K562 (cell line): ENCODE results near the gene IGF1R. TPM values are rescaled to one million over a fixed set of nuclear protein-coding genes. Genes with fewer than 3 reads are reported as not detected.

Experiments used
- ATAC-seq: fragments of 200-7000 bp; cut with Tn5 transposase; 3 replicates; pipeline ENCODE4 v1.9.1; 2020; ENCODE audit warnings: moderate library complexity
- BruUV-seq: library from RNA; stranded (reverse); fragments of 400-500 nt; replicated peaks from 2 replicates; lab custom pipeline; 2021; lab: Mats Ljungman, UMichigan
- CTCF ChIA-PET: fragments of 300-600 bp; formaldehyde crosslinking; extraction: SDS; loops from one replicate; lab custom pipeline; 2021; ENCODE audit warnings: low intra/inter-chr PET ratio; lab: Yijun Ruan, JAX
- POLR2A ChIA-PET: fragments of 300-600, 350-650 bp; sonication (Branson Sonifier 250); formaldehyde crosslinking; extraction: SDS; loops from one replicate; lab custom pipeline; 2021; ENCODE audit warnings: antibody characterized with exemption, inconsistent platforms; lab: Yijun Ruan, JAX
- DNase-seq, 4 experiments: peaks; one replicate each; pipeline versions ENCODE4 v3.0.0 to v3.0.0-alpha.2; 2011 to 2018; ENCODE audit warnings: low spot score in 3 of 4, mixed read lengths in 3 of 4; ENCODE audit errors: extremely low read depth in 1 of 4
- FAIRE-seq: peaks from 2 replicates; lab custom pipeline; 2011; peaks lifted over from hg19 to GRCh38; lab: Jason Lieb, UNC
- H2AFZ ChIP-seq: 2 replicates; pipeline ENCODE4 v1.6.0; 2011; ENCODE audit warnings: low read depth, low read length, control low read depth, inconsistent platforms
- H3K27ac ChIP-seq: fragments of 200-600 bp; 3 replicates; pipeline ENCODE4 v1.8.0; 2011; ENCODE audit warnings: low read depth, mild to moderate bottlenecking, control low read depth, inconsistent platforms, low read length, moderate library complexity, mixed read lengths; ENCODE audit errors: extremely low read depth
- H3K27me3 ChIP-seq, 2 experiments: fragments of 300-600 bp in 1 of 2; 2 replicates in 1 of 2; 3 replicates in 1 of 2; pipeline versions ENCODE4 v1.6.0 to v1.8.0; 2011; ENCODE audit warnings: inconsistent platforms in 2 of 2, low read length in 2 of 2, mild to moderate bottlenecking in 1 of 2, mixed read lengths in 1 of 2, moderate library complexity in 1 of 2; ENCODE audit not compliant: control insufficient read depth in 2 of 2, insufficient read depth in 2 of 2
- H3K36me3 ChIP-seq: fragments of 300-600 bp; 3 replicates; pipeline ENCODE4 v1.8.0; 2011; ENCODE audit warnings: mild to moderate bottlenecking, low read length, inconsistent platforms; ENCODE audit not compliant: control insufficient read depth, insufficient read depth
- H3K4me1 ChIP-seq, 2 experiments: fragments of 200-600 bp in 1 of 2; replicated peaks in 1 of 2; 2 replicates in 1 of 2; 3 replicates in 1 of 2; pipeline versions ENCODE4 v1.5.1 to v1.8.0; 2011; ENCODE audit warnings: inconsistent platforms in 2 of 2, low read length in 2 of 2, mild to moderate bottlenecking in 1 of 2, mixed read lengths in 1 of 2, moderate library complexity in 1 of 2; ENCODE audit not compliant: control insufficient read depth in 2 of 2, insufficient read depth in 2 of 2
- H3K4me2 ChIP-seq: 2 replicates; pipeline ENCODE4 v1.6.1; 2011; ENCODE audit warnings: low read length, control low read depth, inconsistent platforms, mixed read lengths; ENCODE audit not compliant: insufficient read depth
- H3K4me3 ChIP-seq: fragments of 200-600 bp; sonication (generic), shearing (Covaris generic); 2 replicates; pipeline ENCODE4 v1.5.1; 2016; ENCODE audit warnings: control low read depth, inconsistent platforms
- H3K79me2 ChIP-seq: fragments of 200-600 bp; 3 replicates; pipeline ENCODE4 v1.8.0; 2011; ENCODE audit warnings: low read length, inconsistent platforms; ENCODE audit not compliant: control insufficient read depth, insufficient read depth
- H3K9ac ChIP-seq, 2 experiments: 2 replicates each; pipeline versions ENCODE4 v1.6.0 to v1.6.1; 2011; ENCODE audit warnings: low read depth in 2 of 2, low read length in 2 of 2, control low read depth in 1 of 2, inconsistent platforms in 1 of 2, mild to moderate bottlenecking in 1 of 2, mixed read lengths in 1 of 2; ENCODE audit not compliant: insufficient read depth in 1 of 2
- H3K9me1 ChIP-seq: one replicate; pipeline ENCODE4 v1.6.0; 2011; ENCODE audit warnings: inconsistent platforms, mild to moderate bottlenecking, low read length, moderate library complexity; ENCODE audit not compliant: control insufficient read depth, insufficient read depth
- H3K9me3 ChIP-seq: replicated peaks from 2 replicates; pipeline ENCODE4 v1.5.1; 2011; ENCODE audit warnings: low read depth, low read length, inconsistent platforms; ENCODE audit not compliant: control insufficient read depth, insufficient read depth
- H4K20me1 ChIP-seq: replicated peaks from 2 replicates; pipeline ENCODE4 v1.6.1; 2011; ENCODE audit warnings: low read length, inconsistent platforms, mixed read lengths; ENCODE audit not compliant: control insufficient read depth, insufficient read depth
- CREM ChIP-seq: IDR thresholded peaks from 2 replicates; pipeline ENCODE4 v1.6.1; 2014; ENCODE audit warnings: antibody characterized with exemption, low read depth
- ETS2 ChIP-seq: IDR thresholded peaks from 2 replicates; pipeline ENCODE4 v1.6.1; 2016; ENCODE audit warnings: borderline replicate concordance, missing genetic modification characterization, mild to moderate bottlenecking, moderate library complexity, missing compliant biosample characterization; ENCODE audit not compliant: poor library complexity, severe bottlenecking
- MXI1 ChIP-seq: IDR thresholded peaks from 2 replicates; pipeline ENCODE4 v1.6.1; 2011; ENCODE audit warnings: low read depth, mild to moderate bottlenecking, improper control_type of control experiment, low read length
- RBM15 ChIP-seq: fragments of 200-400 bp; formaldehyde crosslinking; IDR thresholded peaks from 2 replicates; pipeline ENCODE4 v1.6.1; 2018; ENCODE audit warnings: mild to moderate bottlenecking, low read length, moderate library complexity; ENCODE audit not compliant: insufficient read depth
- ZNF134 ChIP-seq: fragments of 250-450 bp; sonication (Bioruptor Pico); conservative IDR thresholded peaks from 2 replicates; pipeline ENCODE4 v1.4.0; 2020
- WGBS: fragments of 100-300 bp; shearing (Covaris generic); methylation state at CpG from one replicate; pipeline ENCODE4 v1.1.6; 2016; ENCODE audit warnings: low coverage, mixed read lengths; ENCODE audit not compliant: insufficient coverage; ENCODE audit errors: missing lambda C conversion rate; 5-methylcytosine and 5-hydroxymethylcytosine counted together
- in situ Hi-C: fragments of 300-500 bp; cut with MboI; formaldehyde crosslinking; loops from 4 replicates; pipeline ENCODE4 v1.15.0; 2018; ENCODE audit warnings: inconsistent platforms, mixed read lengths
- intact Hi-C: fragments of 100-400 bp; cut with micrococcal nuclease; formaldehyde crosslinking; loops from 2 replicates; pipeline ENCODE4 v1.14.2; 2022
- polyA plus RNA-seq, 8 experiments: library from polyadenylated mRNA; depleted of rRNA in 4 of 8; stranded (reverse) in 5 of 8; unstranded in 3 of 8; fragments of >200 nt; fragmentation: Nextera tagmentation in 2 of 8; fragmentation: Illumina TruSeq in 1 of 8; extraction: Ambion mirVana in 2 of 8; extraction: Trizol in 1 of 8; gene quantifications; 2 replicates each; pipeline versions ENCODE4 v1.2.1 to v1.2.3, GENCODE V29; 2011 to 2014; ENCODE audit warnings: inconsistent platforms in 1 of 8, missing spikeins in 1 of 8
- total RNA-seq, 7 experiments: library from RNA; depleted of rRNA in 6 of 7; stranded (reverse); fragments of >200 nt in 6 of 7; fragmentation: Illumina TruSeq in 2 of 7; extraction: Trizol in 2 of 7; gene quantifications; 2 replicates each; pipeline versions ENCODE4 v1.2.1 to v1.2.3, GENCODE V29; 2011 to 2021; ENCODE audit warnings: low replicate concordance in 1 of 7
- TF ChIP-seq, protein P1 (sequence below), 2 experiments: fragments of 450-650 bp; IDR thresholded peaks; 2 replicates each; pipeline ENCODE4 v1.6.1; 2016; ENCODE audit warnings: mild to moderate bottlenecking in 2 of 2, borderline replicate concordance in 1 of 2, low read depth in 1 of 2, moderate library complexity in 1 of 2
- TF ChIP-seq, protein P2 (sequence below): fragments of 250-450 bp; sonication (Bioruptor Pico); IDR thresholded peaks from 2 replicates; pipeline ENCODE4 v1.5.0; 2020; ENCODE audit warnings: mild to moderate bottlenecking, borderline replicate concordance
- TF ChIP-seq, protein P3 (sequence below), 2 experiments: IDR thresholded peaks; 2 replicates each; pipeline ENCODE4 v1.6.1; 2011; ENCODE audit warnings: borderline replicate concordance in 1 of 2, control low read depth in 1 of 2, low read depth in 1 of 2, low read length in 1 of 2, mild to moderate bottlenecking in 1 of 2, mixed read lengths in 1 of 2, moderate library complexity in 1 of 2; ENCODE audit not compliant: insufficient read depth in 1 of 2, insufficient read length in 1 of 2, poor library complexity in 1 of 2, severe bottlenecking in 1 of 2; ENCODE audit errors: extremely low read depth in 1 of 2

IGF1R gene
- total and polyA plus RNA-seq, 9 of the 15 experiments (the other 6 are each of a cell fraction or from before 2014, with no cell fraction given) = 0.35 to 8.0 (median 1.6) TPM

DNA sequence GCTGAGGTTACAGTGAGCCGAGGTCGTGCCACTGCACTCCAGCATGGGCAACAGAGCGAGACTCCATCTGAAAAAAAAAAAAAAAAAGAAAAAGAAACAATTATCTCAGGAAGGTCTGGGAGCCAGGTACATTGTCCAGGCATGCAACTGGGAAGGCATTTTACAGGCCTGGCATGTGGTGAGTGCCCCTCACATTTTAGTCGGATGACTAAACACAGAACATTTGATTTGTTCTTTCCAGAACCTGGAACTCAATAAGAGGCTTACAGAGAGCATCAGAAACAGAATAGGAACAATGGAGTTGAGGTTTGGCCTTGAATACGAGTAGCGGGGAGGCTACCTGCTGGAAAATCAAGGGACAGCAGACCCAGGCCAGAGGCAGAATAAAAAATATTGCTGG is 33.7 kb upstream of the IGF1R start:
- CTCF ChIA-PET = no interaction called here
- no peak overlapping the region for H3K4me3 ChIP-seq
- ATAC-seq (no peak), DNase-seq (no peak), FAIRE-seq (no peak)
- H4K20me1 ChIP-seq = no peaks in the 10 kb centered on the region
- no peaks in the 10 kb centered on the region for H3K9me1 ChIP-seq
- no peak overlapping the region for H3K4me2 ChIP-seq
- H3K9me3 ChIP-seq = no peaks in the 10 kb centered on the region
- in situ Hi-C loops = no loop called here
- no TSS peak for BruUV-seq
- no peak overlapping the region for H3K27ac ChIP-seq
- H3K9ac ChIP-seq = no peak overlapping the region
- H3K79me2 ChIP-seq = no peaks in the 10 kb centered on the region
- no peaks in the 10 kb centered on the region for H3K4me1 ChIP-seq
- 0% methylated on average over 5 of the region's 6 CpGs for WGBS
- POLR2A ChIA-PET = no interaction called here
- H2AFZ ChIP-seq = no peak overlapping the region
- no peaks in the 10 kb centered on the region for H3K36me3 ChIP-seq
- peaks cover 0 to 12% of the 10 kb centered on the region in 2 experiments; a peak in 3 of 5 replicates for H3K27me3 ChIP-seq
- intact Hi-C loops = no loop called here
- TF ChIP-seq RBM15 (no peak), MXI1 (no peak), ZNF134 (CRISPR knock-in tag) (no peak), CREM (no peak), ETS2 (no peak)
- TF ChIP-seq, protein P1, sequence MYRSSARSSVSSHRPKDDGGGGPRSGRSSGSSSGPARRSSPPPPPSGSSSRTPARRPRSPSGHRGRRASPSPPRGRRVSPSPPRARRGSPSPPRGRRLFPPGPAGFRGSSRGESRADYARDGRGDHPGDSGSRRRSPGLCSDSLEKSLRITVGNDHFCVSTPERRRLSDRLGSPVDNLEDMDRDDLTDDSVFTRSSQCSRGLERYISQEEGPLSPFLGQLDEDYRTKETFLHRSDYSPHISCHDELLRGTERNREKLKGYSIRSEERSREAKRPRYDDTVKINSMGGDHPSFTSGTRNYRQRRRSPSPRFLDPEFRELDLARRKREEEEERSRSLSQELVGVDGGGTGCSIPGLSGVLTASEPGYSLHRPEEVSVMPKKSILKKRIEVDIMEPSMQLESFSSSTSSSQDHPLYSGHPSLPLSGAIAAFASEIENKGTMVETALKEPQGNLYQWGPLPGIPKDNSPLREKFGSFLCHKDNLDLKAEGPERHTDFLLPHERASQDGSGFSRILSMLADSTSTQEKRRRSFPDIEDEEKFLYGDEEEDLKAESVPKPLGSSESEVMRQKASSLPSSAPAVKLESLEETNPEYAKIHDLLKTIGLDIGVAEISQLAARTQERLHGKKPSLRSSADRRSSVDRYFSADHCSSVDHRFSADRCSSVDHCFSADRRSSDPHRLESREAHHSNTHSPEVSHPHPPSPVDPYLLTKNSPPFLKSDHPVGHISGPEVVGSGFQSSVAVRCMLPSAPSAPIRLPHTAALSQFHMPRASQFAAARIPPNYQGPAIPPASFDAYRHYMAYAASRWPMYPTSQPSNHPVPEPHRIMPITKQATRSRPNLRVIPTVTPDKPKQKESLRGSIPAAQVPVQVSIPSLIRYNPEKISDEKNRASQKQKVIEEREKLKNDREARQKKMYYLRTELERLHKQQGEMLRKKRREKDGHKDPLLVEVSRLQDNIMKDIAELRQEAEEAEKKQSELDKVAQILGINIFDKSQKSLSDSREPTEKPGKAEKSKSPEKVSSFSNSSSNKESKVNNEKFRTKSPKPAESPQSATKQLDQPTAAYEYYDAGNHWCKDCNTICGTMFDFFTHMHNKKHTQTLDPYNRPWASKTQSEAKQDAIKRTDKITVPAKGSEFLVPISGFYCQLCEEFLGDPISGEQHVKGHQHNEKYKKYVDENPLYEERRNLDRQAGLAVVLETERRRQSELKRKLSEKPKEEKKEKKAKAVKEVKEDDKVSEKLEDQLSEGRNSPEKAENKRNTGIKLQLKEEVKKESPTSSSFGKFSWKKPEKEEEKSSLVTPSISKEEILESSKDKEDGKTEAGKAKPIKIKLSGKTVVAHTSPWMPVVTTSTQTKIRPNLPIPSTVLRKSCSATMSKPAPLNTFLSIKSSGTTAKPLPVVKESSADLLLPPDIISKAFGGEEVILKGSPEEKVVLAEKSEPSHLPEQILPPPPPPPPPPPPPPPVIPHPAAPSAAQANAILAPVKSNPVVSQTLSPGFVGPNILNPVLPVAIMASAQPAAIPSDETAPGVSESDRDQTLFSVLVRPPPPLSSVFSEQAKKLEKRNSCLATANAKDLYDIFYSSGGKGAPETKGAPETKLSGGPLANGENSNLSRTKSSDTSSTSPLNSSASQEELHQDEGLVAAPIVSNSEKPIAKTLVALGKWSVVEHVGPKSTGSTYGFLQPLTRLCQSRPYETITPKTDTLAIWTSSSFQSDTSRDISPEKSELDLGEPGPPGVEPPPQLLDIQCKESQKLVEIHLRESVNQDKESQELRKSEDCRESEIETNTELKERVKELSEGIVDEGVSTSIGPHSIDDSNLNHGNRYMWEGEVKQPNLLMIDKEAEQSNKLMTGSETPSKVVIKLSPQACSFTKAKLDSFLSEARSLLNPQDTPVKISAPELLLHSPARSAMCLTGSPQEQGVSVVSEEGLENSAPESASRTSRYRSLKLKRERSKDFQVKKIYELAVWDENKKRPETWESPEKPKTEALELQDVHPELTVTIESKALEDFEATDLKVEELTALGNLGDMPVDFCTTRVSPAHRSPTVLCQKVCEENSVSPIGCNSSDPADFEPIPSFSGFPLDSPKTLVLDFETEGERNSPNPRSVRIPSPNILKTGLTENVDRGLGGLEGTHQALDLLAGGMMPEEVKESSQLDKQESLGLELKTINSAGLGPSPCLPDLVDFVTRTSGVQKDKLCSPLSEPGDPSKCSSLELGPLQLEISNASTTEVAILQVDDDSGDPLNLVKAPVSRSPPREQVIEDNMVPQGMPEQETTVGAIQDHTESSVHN (IDR thresholded peaks at IDR 0.05; ENCODE audit: borderline replicate concordance in 1 of 2, low read depth in 1 of 2) = no peak
- TF ChIP-seq, protein P2, sequence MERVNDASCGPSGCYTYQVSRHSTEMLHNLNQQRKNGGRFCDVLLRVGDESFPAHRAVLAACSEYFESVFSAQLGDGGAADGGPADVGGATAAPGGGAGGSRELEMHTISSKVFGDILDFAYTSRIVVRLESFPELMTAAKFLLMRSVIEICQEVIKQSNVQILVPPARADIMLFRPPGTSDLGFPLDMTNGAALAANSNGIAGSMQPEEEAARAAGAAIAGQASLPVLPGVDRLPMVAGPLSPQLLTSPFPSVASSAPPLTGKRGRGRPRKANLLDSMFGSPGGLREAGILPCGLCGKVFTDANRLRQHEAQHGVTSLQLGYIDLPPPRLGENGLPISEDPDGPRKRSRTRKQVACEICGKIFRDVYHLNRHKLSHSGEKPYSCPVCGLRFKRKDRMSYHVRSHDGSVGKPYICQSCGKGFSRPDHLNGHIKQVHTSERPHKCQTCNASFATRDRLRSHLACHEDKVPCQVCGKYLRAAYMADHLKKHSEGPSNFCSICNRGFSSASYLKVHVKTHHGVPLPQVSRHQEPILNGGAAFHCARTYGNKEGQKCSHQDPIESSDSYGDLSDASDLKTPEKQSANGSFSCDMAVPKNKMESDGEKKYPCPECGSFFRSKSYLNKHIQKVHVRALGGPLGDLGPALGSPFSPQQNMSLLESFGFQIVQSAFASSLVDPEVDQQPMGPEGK (CRISPR knock-in tag) = no peak
- TF ChIP-seq, protein P3, sequence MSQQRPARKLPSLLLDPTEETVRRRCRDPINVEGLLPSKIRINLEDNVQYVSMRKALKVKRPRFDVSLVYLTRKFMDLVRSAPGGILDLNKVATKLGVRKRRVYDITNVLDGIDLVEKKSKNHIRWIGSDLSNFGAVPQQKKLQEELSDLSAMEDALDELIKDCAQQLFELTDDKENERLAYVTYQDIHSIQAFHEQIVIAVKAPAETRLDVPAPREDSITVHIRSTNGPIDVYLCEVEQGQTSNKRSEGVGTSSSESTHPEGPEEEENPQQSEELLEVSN (IDR thresholded peaks at IDR 0.05; ENCODE audit: borderline replicate concordance in 1 of 2, extremely low read depth in 1 of 2, insufficient read depth in 1 of 2, insufficient read length in 1 of 2, low read depth in 1 of 2, low read length in 1 of 2, poor library complexity in 1 of 2, severe bottlenecking in 1 of 2) = no peak
